Lower leg skin (tissue), 4 donors: ENCODE results near the gene CAMTA1. TPM values are rescaled to one million over a fixed set of nuclear protein-coding genes. Genes with fewer than 3 reads are reported as not detected.
A peak's percentile ranks its signal among the peaks of the same experiment; 100 is the strongest.

Source experiments
- DNase-seq, 2 donors: peaks; one replicate each; pipeline ENCODE4 v3.0.0-alpha.2; 2019; ENCODE audit warnings: low spot score in 2 of 2
- H3K4me3 ChIP-seq: fragments of 200-600 bp; sonication (generic); 2 replicates; pipeline ENCODE4 v1.5.1; 2017; ENCODE audit warnings: mild to moderate bottlenecking, low read depth; ENCODE audit not compliant: poor library complexity, severe bottlenecking
- POLR2A ChIP-seq, 2 donors: fragments of 450-650 bp; IDR thresholded peaks; one replicate each; pipeline ENCODE4 v1.6.1; 2016 to 2017; ENCODE audit warnings: antibody characterized with exemption in 2 of 2, mild to moderate bottlenecking in 1 of 2, moderate library complexity in 1 of 2
- WGBS, 2 donors: methylation state at CpG; one replicate each; pipeline ENCODE4 v1.1.5; 2018; 5-methylcytosine and 5-hydroxymethylcytosine counted together
- intact Hi-C: fragments of 100-400 bp; cut with DNase I; formaldehyde crosslinking; loops from one replicate; pipeline ENCODE4 v1.15.0; 2023; ENCODE audit warnings: low total_unique reads
- total RNA-seq, 4 donors: library from RNA; depleted of rRNA; stranded (reverse); fragments of >200 nt; gene quantifications; one replicate each; pipeline ENCODE4 v1.1.0, GENCODE V29; 2016
- TF ChIP-seq, protein P1 (sequence below), 3 donors: fragments of 450-650 bp; IDR thresholded peaks; one replicate each; pipeline ENCODE4 v1.5.1; 2016; ENCODE audit warnings: antibody characterized with exemption in 3 of 3, mild to moderate bottlenecking in 3 of 3, moderate library complexity in 2 of 3

The CAMTA1 gene
- total RNA-seq, 4 donors from 2014 or later: 24.4 to 52.3 (median 32.9) TPM

DNA sequence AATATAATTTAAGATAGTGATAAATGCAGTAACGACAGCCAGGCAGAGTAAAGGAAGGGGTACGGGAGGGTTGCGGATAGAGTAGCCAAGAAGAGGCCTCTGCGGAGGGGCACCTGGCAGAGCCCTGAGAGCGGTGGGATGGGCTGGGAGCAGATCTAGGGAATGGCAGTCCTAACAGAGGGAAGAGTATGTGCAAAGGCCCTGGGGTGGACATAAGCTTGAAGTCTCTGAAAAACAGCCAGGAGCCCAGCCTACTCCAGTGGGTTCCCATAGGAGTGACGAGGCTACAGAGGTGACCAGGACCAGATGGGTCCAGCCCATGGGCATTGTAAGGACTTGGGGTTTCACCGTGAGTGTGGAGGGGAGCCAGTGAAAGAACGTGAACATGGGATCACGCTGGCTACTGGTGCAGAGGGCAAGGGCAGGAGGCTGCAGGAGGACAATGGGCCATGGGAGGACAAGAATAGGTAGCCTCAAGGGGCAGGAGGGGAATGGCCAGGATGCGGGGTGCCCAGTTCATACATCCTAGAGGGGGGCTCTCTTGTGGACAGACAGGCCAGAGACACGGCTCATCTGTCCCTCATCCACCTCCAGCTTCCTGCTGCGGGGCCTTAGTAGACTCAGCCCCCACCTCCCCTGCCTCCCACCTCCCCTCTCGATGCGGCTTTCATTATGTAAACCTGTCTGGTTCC, 800.1 kb downstream of the CAMTA1 start:
- intact Hi-C loops: no loop called here
- TF ChIP-seq, protein P1, sequence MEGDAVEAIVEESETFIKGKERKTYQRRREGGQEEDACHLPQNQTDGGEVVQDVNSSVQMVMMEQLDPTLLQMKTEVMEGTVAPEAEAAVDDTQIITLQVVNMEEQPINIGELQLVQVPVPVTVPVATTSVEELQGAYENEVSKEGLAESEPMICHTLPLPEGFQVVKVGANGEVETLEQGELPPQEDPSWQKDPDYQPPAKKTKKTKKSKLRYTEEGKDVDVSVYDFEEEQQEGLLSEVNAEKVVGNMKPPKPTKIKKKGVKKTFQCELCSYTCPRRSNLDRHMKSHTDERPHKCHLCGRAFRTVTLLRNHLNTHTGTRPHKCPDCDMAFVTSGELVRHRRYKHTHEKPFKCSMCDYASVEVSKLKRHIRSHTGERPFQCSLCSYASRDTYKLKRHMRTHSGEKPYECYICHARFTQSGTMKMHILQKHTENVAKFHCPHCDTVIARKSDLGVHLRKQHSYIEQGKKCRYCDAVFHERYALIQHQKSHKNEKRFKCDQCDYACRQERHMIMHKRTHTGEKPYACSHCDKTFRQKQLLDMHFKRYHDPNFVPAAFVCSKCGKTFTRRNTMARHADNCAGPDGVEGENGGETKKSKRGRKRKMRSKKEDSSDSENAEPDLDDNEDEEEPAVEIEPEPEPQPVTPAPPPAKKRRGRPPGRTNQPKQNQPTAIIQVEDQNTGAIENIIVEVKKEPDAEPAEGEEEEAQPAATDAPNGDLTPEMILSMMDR (IDR thresholded peaks at IDR 0.05): no peak
- TF ChIP-seq POLR2A (IDR thresholded peaks at IDR 0.05): no peak
- peak in 1 of 2 donors; percentile 79 for DNase-seq
- 87 to 89% methylated on average over 14 of the region's 14 CpGs for WGBS, 2 donors
- H3K4me3 ChIP-seq: no peak overlapping the region

DNA sequence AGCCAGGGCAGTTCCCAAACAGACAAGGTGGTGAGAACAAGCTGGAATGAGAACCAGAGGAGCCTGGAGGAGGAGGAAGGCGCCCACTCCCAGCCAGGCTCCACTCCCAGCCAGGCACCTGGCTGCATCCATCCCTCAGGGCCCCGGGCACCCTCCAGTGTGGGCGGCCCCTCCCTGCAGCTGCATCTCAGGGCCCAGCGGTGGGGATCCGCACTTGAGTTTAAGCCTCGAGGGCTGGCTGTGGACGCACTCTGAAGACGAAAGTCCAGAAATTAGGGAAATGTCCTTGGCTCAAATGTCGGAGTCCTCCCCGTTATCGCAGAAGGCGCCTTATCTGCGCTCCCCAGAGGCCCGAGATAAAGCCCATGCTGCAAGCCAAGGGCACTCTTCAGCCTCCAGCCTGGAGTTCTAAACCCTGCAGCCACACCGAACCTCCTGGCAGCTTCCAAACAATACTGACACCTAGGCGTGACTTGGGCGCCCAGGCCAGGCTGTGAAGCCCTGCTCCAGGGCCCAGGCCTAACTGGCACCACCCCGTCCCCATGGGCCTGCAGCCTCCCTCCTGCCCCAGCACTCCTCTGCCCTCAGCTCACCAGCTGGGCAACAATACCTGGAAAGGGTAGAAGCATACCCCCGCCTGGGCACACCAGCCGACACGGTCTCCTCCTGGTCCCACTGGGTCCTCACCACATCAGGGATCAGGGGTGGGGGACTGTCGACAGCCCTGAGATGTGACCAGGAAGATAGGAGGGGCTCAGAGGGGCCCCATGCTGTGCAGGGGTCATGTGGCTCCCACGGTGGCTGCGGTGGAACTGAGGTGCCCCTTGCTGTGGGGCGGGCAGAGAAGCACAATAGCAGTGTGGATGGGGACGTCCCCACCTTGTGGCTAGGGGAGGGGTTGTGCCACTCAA, 801.0 kb downstream of the CAMTA1 start:
- intact Hi-C loops: no loop called here
- TF ChIP-seq, protein P1 (IDR thresholded peaks at IDR 0.05): no peak
- TF ChIP-seq POLR2A (IDR thresholded peaks at IDR 0.05): no peak
- H3K4me3 ChIP-seq: no peak overlapping the region
- WGBS, 2 donors: 71 to 72% methylated on average over 26 of the region's 26 CpGs
- DNase-seq: peak in 1 of 2 donors; percentile 64

- intact Hi-C loops: no loop called here
- WGBS, 2 donors: 88 to 91% methylated on average over 18 of the region's 18 CpGs
- peak in 1 of 2 donors; percentile 70 for DNase-seq
- H3K4me3 ChIP-seq: no peak overlapping the region
- no peak for TF ChIP-seq POLR2A (IDR thresholded peaks at IDR 0.05)
- TF ChIP-seq, protein P1 (IDR thresholded peaks at IDR 0.05): no peak
Measured at GRCh38 chr1:7587108-7587772, 802.0 kb downstream of the CAMTA1 start.

DNA sequence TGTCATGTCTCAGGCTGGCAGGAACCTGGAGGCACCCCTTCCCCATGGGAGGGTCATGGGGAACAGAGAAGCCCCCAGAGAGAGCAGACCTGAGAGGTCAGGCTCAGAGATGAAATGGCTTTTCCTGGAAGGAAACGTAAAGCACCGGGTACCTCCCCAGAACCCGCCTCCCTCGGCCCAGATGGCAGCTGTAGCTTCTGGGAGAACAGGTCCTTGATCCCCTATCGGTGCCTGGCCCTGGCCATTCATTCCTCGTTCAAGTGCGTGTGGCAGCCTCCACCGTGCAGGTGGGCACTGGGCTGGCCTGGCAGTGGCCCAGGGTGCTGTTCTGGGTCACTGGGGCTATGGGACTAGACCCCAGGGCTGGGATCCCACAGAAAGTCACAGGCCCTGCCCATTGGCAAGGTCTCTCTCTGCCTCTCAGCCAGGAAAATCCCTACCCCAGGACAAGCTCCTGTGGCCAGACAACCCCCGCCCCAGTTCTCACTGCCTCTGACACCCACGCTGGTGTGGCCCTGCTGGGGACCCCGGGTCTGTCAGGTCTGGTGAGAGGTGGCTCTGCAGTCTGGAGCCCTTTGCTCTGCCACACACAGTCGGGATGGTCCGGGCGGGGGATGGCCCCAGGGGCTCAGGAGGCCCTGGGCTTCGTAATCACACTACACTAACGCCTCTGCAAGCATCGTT, 802.7 kb downstream of the CAMTA1 start:
- H3K4me3 ChIP-seq: no peak overlapping the region
- peak in 1 of 2 donors; percentile 79 for DNase-seq
- intact Hi-C loops: no loop called here
- WGBS, 2 donors: 74 to 86% methylated on average over 13 to 17 of the region's 17 CpGs
- TF ChIP-seq POLR2A (IDR thresholded peaks at IDR 0.05): no peak
- TF ChIP-seq, protein P1 (IDR thresholded peaks at IDR 0.05): no peak

- intact Hi-C loops: no loop called here
- WGBS, 2 donors: 78 to 80% methylated on average over 7 of the region's 7 CpGs
- TF ChIP-seq, protein P1 (IDR thresholded peaks at IDR 0.05): no peak
- TF ChIP-seq POLR2A (IDR thresholded peaks at IDR 0.05): no peak
- no peak overlapping the region for H3K4me3 ChIP-seq
- DNase-seq: peak in 1 of 2 donors; percentile 53
Measured at GRCh38 chr1:7588457-7588827, 803.2 kb downstream of the CAMTA1 start.
